Tibial artery (tissue), 4 donors: ENCODE measurements around the gene DOK5.

Experiments
- DNase-seq, 2 donors: peaks; one replicate each; pipeline ENCODE4 v3.0.0-alpha.2; 2019
- H3K27ac ChIP-seq, 2 donors: fragments of 200-600 bp; sonication (generic) in 1 of 2; 1 replicate in 1 of 2; 2 replicates in 1 of 2; pipeline ENCODE4 v1.5.1; 2018 to 2019; ENCODE audit warnings: mild to moderate bottlenecking in 1 of 2
- H3K27me3 ChIP-seq, 2 donors: fragments of 200-600 bp; sonication (generic) in 1 of 2; one replicate each; pipeline versions ENCODE4 v1.5.1 to v1.6.0; 2016 to 2019
- H3K36me3 ChIP-seq, 3 donors: fragments of 200-600 bp; sonication (generic) in 2 of 3; one replicate each; pipeline ENCODE4 v1.5.1; 2016 to 2019; ENCODE audit warnings: mild to moderate bottlenecking in 2 of 3
- H3K4me1 ChIP-seq, 4 donors: fragments of 200-600 bp; sonication (generic) in 2 of 4; 1 replicate in 3 of 4; 2 replicates in 1 of 4; pipeline ENCODE4 v1.5.1; 2016 to 2019
- H3K4me3 ChIP-seq, 2 donors: fragments of 200-600 bp; sonication (generic) in 1 of 2; 1 replicate in 1 of 2; 2 replicates in 1 of 2; pipeline ENCODE4 v1.5.1; 2018 to 2019; ENCODE audit warnings: mild to moderate bottlenecking in 2 of 2
- H3K9me3 ChIP-seq, 3 donors: fragments of 200-600 bp; sonication (generic) in 1 of 3; one replicate each; pipeline ENCODE4 v1.5.1; 2016 to 2019
- intact Hi-C: fragments of 100-400 bp; cut with DNase I; formaldehyde crosslinking; loops from one replicate; pipeline ENCODE4 v1.15.0; 2023; ENCODE audit warnings: low total_unique reads
- TF ChIP-seq, protein P1 (sequence below), 2 experiments: fragments of 200-600 bp in 1 of 2; fragments of 450-650 bp in 1 of 2; IDR thresholded peaks; one replicate each; pipeline ENCODE4 v1.5.1; 2017 to 2019; ENCODE audit warnings: antibody characterized with exemption in 2 of 2, mild to moderate bottlenecking in 1 of 2, moderate library complexity in 1 of 2

DOK5 gene

DNA sequence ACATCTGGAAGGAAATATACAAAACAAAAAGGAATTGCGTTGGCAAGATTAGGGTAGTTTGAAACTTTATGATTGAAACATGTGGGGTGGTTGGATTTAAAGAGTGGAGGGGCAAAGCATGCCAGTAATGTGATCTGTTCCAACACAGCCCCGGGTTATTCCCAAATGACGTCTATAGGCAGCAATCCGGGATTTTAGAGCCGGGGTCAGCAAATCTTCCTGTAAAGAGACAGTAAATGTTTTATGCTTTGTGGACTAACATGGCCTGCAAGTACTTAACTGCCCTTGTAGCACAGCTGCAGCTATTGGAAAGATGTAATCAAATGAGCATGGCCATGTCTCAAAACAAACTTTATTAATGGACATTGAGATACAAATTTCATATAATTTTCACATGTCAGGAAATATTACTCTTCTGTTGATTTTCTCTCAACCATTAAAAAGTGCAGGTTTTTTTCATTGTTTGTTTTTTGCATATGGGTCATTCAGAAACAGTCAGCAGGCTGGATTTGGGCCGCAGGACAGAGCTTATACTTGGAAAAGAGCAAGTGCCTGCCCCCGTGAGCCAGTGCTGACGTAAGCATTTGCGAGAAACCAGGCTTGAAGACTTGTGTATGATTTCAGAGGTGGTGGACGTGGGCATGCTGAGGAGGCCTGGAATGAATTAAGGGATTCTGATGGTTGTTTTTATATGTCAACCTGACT is 136.5 kb downstream of the DOK5 start:
- Histone ChIP-seq H3K9me3 (no peaks in the 10 kb centered on the region), H3K27me3 (no peaks in the 10 kb centered on the region), H3K36me3 (no peaks in the 10 kb centered on the region), H3K4me1 (no peaks in the 10 kb centered on the region), H3K4me3 (no peak overlapping the region), H3K27ac (no peak overlapping the region)
- no peak for DNase-seq
- TF ChIP-seq, protein P1, sequence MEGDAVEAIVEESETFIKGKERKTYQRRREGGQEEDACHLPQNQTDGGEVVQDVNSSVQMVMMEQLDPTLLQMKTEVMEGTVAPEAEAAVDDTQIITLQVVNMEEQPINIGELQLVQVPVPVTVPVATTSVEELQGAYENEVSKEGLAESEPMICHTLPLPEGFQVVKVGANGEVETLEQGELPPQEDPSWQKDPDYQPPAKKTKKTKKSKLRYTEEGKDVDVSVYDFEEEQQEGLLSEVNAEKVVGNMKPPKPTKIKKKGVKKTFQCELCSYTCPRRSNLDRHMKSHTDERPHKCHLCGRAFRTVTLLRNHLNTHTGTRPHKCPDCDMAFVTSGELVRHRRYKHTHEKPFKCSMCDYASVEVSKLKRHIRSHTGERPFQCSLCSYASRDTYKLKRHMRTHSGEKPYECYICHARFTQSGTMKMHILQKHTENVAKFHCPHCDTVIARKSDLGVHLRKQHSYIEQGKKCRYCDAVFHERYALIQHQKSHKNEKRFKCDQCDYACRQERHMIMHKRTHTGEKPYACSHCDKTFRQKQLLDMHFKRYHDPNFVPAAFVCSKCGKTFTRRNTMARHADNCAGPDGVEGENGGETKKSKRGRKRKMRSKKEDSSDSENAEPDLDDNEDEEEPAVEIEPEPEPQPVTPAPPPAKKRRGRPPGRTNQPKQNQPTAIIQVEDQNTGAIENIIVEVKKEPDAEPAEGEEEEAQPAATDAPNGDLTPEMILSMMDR (IDR thresholded peaks at IDR 0.05): no peak
- intact Hi-C loops: no loop called here

DNA sequence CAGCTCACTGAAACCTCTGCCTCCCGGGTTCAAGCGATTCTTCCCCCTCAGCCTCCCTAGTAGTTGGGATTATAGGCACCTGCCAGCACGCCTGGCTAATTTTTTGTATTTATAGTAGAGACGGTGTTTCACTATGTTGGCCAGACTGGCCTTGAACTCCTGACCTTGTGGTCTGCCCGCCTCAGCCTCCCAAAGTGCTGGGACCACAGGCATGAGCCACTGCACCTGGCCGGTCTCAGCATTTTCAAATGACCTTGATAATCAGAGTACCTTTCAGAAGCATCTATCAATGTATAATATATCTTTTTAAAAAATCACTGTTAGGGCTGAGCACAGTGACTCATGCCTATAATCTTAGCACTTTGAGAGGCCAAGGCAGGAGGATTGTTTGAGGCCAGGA is 143.0 kb downstream of the DOK5 start:
- no peak overlapping the region for H3K4me3 ChIP-seq
- no peaks in the 10 kb centered on the region for H3K9me3 ChIP-seq
- no peaks in the 10 kb centered on the region for H3K27me3 ChIP-seq
- no peaks in the 10 kb centered on the region for H3K4me1 ChIP-seq
- H3K27ac ChIP-seq: no peak overlapping the region
- intact Hi-C loops: no loop called here
- no peaks in the 10 kb centered on the region for H3K36me3 ChIP-seq
- TF ChIP-seq, protein P1 (IDR thresholded peaks at IDR 0.05): no peak
- no peak for DNase-seq

DNA sequence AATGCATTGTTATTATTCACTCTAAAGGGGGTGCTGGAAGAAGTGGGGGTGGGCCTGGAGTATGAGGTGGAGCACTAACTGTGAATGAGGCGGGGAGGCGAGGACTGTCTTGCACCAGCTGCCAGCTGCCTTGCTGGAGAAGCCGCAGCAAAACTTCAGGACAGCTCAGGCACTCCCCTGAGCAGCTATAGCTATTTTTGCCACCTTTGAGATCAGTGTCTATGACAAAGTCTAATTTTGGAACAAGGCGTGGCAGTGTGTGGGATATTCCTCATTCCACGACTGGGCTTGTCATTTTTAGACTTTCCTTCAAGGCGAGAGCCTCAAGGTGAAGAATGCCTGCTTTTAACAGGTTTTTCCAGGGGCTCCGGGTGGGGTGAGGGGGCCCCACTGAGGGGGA is 143.8 kb downstream of the DOK5 start:
- no peaks in the 10 kb centered on the region for H3K9me3 ChIP-seq
- no peaks in the 10 kb centered on the region for H3K36me3 ChIP-seq
- DNase-seq: no peak
- intact Hi-C loops: no loop called here
- no peaks in the 10 kb centered on the region for H3K27me3 ChIP-seq
- H3K4me1 ChIP-seq: no peaks in the 10 kb centered on the region
- H3K4me3 ChIP-seq: no peak overlapping the region
- TF ChIP-seq, protein P1 (IDR thresholded peaks at IDR 0.05): no peak
- no peak overlapping the region for H3K27ac ChIP-seq

DNA sequence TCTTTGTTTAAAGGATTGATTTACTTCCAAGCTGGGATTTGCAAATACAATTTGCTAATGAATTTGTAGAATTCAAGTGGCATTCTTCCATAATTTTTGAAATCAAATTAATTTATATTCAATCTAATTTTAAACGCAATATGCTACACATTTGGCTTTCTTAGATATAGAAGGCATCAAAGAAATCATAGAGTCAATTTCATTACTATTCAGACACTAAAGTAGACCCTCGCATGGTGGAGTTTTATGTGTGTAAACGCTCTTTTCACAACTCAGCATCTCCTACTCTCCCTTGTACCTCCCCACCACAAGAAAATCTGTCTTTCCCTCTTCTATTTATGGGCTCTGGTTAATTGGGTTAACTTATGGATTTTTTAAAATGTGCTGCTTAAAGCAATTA is 144.3 kb downstream of the DOK5 start:
- no peaks in the 10 kb centered on the region for H3K36me3 ChIP-seq
- no peaks in the 10 kb centered on the region for H3K4me1 ChIP-seq
- H3K4me3 ChIP-seq: no peak overlapping the region
- H3K9me3 ChIP-seq: no peaks in the 10 kb centered on the region
- intact Hi-C loops: no loop called here
- no peak for DNase-seq
- no peaks in the 10 kb centered on the region for H3K27me3 ChIP-seq
- TF ChIP-seq, protein P1 (IDR thresholded peaks at IDR 0.05): no peak
- H3K27ac ChIP-seq: no peak overlapping the region

DNA sequence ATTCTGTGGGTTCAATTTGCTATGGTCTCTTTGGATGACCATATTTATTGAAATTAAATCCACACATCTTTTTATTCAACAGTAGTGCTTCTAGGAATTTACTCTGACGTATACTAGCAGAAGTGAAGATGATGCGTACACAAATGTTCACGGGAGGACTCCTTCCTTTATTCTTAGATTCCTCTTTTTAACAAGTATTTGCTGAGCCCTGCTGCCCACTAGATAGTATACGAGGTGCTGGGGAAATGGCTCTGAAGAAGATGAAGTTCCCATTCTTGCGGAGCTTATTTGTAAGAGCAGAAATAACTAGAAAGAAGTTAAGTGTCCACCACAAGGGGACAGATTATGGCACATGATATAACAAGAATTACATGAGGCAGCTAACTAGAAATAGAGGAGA is 145.2 kb downstream of the DOK5 start:
- Histone ChIP-seq H3K27ac (no peak overlapping the region), H3K36me3 (no peaks in the 10 kb centered on the region), H3K27me3 (no peaks in the 10 kb centered on the region), H3K9me3 (no peaks in the 10 kb centered on the region), H3K4me1 (no peaks in the 10 kb centered on the region), H3K4me3 (no peak overlapping the region)
- intact Hi-C loops: no loop called here
- no peak for DNase-seq
- TF ChIP-seq, protein P1 (IDR thresholded peaks at IDR 0.05): no peak
